HG03159 (cell line): ENCODE measurements around the gene SLC8A1.
A peak's percentile ranks its signal among the peaks of the same experiment; 100 is the strongest.

Experiments
- ATAC-seq: cut with Tn5 transposase; IDR thresholded peaks from one replicate; pipeline ENCODE4 v1.9.1; 2021; ENCODE audit warnings: mild to moderate bottlenecking, moderate library complexity; ENCODE audit not compliant: unreplicated experiment

The SLC8A1 gene

DNA sequence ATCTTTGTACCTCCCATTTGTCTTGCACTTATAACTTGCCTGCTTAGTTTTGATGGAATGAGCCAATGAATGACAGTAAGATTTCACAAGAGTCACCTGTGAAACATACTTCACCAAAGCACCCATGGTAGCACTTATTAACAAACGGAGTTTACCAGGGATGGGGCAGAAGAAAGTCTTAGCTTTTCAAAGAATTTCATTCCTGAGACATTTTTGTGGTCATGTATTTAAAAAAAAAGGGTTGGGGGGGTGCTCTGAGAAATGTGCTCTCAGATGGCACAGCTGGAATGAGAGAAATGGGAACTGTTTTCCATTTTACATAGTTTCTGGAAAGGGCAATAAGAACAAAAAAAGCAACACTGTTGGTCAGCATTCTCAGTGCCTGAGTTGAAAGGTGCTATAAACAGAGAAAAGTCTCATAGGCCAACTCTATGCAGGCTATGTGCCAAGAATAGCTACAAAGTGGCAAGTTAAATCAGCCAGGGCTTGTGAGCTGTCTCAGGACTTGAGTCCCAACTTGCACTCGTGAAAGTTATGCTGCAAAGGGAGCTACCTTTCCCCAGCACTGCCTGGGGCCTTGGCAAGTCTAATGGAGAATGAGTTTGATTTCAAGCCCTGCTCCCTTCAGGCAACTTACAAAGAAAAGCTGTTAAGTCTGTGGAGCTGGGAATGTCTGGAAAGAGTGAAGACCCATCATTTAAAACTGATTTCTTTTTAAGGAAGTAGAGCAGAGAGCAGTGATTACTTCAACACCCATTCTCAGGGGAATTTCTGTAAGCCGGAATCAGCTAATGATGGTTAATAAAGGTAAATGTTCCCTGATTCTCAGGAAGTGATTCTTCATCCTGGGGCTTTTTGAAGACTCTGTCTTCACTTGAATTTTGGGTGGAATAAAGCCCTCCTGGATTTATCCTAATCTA, 170.6 kb downstream of the SLC8A1 start:
- peak; percentile 43 for ATAC-seq

DNA sequence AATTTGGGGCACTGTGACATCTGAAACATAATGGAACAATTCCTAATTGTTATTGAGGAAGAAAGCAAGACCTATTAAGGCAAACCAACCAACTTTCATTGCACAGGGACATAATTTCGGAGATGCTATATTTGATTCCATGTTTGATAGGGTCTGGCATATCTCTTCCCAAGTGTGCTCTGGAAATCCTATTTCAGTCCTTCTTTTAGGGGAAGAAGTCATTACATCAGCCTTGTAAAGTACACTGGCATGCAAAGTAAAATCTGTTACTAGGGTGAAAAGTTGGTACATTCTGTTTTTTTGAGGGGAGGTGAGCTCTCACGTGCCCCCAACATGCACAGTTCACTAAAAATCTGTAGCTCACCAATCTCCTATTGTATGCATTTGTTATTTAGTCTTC, 172.4 kb downstream of the SLC8A1 start:
- no peak for ATAC-seq

DNA sequence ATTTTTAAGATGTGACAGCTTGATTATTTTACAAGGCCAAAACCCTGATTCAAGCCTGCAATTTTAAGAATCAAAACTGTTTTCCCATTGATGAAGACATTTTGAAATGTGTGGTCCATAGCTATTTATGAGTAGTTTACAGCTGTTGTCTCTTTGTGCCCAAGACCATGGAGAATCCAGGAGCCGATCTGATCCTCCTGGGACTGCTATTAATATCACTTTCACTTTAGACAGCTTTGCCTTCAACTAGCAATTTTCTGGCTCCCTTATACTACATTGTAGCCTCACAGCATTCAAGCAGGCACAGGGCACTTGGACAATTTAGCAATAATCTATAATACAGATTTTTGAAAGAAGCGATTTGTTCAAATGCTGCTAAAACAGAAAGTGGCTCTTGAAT, 172.9 kb downstream of the SLC8A1 start:
- ATAC-seq: no peak

DNA sequence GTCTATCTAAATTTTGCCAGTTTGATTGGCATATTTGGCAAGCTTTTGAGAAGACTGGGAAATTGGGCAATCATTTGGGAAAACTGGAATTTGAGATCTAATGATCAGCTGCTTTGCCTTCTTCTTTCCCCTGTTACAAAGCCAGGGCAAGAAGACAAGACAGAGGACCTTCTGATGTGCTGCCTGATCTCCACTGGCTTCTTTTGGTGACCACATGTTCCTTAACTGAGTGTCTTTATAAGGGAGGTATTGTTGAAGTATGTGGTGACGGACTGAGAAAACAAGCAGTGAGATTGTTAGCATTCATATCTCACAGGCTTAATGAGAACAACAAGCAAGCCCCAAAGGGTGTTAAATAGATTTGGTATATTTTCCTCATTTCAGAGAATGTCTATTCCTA, 175.8 kb downstream of the SLC8A1 start:
- no peak for ATAC-seq

DNA sequence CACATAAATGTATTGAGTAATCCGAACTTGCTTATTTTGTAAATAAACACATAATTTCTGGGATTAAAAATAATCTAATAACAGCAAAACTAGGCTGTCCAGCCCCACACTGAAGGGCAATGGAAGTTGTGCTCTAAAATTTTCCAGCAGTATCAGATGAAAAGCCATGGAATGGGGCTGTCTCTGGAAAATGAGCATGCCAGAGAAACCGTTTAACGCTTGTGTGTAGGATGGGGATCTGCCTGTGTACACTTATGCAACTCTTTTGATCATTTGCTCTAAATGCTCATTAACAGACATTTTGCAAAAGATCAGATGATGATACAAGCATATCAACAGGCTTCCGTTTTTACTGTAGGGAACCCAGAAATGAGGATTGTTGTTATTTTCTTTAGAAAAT, 177.6 kb downstream of the SLC8A1 start:
- no peak for ATAC-seq

DNA sequence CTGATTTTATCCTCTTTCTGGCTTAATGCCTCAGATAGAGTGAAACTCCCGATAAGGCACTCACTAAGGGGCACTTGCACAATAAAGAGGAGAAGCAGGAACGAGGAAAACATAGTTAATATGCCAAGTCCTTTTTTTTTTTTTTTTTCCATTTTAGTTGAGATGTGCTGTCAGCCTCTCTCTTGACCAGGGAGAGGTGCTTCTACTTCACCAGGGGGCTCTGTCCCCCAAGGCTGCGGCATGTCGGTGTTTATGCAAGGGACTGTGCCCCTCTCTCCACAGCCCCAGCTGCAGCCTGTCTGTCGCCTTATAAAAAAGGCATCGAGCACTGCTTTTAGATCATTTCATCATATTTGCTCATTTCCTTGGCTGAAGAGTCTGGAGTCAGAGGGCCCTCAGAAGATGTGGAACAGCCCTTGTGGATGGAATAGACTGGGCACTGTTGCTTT, 178.1 kb downstream of the SLC8A1 start:
- no peak for ATAC-seq

DNA sequence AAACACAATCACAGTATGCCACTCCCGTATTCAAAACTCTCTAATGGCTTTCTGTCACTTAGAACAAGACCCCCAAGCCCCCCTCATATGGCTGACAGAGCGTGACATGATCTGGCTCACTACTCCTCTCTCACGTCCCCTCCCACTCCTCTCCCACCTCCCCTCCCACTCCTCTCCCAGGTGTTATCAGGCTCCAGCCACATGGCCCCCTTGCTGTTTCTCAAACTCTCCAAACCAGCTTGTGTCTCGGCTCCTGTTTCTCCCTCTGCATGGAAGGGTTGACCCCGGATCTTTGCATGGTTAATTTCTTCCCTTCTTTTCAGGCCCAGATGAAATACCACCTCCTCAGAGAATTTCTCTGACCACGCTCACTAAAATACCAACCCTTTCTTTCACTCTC, 180.8 kb downstream of the SLC8A1 start:
- ATAC-seq: no peak

DNA sequence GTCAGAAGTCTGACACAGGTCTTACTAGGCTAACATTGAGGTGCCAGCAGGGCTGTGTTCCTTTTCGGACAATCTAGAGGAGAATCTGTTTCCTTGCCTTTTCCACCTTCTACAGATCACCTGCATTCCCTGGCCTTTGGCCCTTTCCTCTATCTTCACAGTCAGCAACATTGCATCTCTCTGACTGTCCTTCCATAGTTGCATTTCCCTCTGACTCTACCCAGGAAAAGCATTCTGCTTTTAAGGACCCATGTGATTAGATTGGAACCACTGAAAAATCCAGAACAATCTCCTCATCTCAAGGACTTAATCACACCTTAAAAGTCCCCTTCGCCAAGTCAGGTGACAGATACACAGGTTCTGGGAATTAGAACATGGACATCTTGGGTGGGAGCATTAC, 181.5 kb downstream of the SLC8A1 start:
- ATAC-seq: no peak

DNA sequence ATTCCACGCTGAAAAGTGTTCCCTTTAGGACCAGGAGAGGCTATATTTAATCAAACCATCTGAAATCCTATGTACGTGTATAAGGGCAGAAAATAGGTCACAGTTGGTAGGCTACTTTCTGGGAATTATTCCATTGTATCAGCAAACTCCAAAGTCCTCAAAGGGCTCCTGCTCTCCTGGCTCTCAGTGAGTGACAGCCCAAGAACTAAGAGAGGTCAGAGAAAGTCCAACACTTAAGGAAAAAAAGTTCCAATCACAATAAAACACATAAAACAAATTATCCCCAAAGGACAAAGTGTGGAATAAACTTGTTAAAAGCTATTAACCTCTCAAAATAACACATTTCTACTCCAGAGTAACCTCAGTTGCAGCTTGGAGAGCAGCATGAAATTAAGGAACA, 183.3 kb downstream of the SLC8A1 start:
- ATAC-seq: no peak

DNA sequence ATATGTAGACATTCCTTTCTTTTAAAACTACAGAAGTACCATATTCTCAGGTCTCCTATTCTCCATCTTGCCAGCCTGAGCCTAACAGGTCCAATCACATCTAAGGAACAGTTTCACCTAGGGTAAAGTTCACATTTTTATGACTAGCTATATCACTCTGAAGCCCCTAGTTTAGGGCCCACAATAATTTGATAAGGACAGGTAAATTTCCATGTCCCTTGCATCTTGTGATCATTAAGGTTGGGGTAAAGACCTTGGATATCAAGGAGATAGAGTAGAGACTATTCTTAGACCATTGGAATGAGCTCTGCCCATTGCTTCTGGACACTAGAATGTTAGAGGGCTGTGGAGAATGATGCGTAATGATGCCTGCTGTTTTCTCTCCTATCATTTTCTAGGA, 185.7 kb downstream of the SLC8A1 start:
- no peak for ATAC-seq

DNA sequence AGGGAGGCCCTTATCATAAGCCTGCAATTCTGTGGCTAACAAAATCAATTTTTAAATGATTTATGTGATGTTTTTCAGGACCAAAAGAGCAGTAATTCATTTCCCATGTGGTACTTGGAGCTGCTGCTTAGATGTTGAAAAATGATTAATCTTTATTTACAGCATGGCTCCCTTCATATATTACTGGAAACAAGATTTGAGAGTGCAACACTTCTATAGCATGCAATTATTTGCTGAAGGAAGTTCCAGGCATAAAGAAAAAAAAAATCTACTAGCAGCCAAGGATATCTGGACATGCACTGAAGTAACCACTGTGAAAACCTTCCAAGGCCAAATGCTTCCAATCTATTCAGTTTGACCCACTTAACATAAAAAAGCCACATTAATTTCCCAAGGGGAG, 186.3 kb downstream of the SLC8A1 start:
- ATAC-seq: no peak

DNA sequence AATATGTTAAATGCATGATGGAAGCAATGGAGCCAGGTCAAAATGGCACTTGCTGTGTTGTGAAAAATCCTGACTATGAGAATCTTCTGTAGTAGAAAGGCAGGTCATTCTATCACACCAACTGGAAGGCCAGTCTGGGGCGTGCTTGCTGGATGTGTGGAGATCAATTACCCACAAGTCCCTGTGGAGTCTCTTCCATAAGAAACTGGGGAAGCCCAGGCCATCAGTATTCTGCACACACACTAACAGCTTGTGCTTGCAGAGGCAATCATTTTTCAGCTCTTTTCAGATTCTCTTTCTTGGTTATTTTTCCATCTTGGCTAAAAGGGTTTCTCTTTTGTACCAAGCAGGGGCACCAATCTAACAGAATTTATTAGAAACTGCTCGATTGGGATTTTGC, 190.8 kb downstream of the SLC8A1 start:
- no peak for ATAC-seq

DNA sequence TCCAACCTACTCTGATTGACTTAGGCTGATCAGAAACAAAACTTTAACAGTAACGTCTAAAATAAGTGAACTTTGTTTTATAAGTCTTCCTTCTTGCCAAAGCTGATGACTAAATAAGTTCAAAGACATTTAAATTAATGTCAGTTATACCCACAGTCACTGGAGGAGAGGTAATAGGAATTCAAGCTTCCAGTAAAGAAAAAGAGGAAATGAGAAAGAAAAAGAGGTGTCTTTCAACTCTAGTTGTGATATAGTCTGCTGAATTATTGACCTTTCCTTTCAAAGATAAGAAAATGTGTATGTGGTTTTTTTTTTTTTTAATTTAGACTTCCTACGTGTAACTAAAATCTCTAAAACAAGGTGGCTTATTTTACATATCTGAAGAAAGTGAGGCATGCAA, 191.5 kb downstream of the SLC8A1 start:
- ATAC-seq: no peak

DNA sequence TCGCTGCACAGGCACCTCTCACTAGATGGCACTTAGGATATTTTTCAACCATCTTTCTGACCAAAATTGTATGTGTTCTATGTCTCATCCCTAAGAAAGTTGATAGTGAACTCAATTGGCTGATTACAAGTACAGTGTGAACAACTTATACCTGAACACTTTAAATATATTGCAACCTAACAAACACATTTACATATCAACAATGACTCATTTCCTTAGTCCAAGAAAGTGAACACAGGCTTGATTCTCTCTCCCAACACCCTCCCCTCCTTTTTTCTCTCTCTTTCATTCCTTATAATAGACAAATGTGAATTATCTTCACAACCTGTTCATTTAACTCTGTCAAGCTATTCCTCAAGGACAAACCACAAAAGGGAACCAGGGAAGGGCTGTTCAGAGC, 192.0 kb downstream of the SLC8A1 start:
- no peak for ATAC-seq

DNA sequence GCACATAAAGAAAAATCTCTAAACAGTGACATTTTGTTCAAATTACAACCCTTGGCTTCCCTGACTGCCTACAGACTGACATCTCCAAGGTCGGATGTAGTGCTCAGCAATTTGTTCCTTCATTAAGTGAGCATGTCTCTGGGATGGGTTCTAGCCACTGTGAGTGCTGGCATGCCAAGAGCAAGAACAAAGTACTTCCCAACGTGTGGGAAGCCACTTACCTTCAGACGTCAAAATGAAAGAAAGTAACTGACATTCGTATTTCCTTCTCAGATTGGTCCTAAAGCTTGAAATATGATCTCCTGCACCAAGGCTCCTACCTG, 193.8 kb downstream of the SLC8A1 start:
- ATAC-seq: no peak

DNA sequence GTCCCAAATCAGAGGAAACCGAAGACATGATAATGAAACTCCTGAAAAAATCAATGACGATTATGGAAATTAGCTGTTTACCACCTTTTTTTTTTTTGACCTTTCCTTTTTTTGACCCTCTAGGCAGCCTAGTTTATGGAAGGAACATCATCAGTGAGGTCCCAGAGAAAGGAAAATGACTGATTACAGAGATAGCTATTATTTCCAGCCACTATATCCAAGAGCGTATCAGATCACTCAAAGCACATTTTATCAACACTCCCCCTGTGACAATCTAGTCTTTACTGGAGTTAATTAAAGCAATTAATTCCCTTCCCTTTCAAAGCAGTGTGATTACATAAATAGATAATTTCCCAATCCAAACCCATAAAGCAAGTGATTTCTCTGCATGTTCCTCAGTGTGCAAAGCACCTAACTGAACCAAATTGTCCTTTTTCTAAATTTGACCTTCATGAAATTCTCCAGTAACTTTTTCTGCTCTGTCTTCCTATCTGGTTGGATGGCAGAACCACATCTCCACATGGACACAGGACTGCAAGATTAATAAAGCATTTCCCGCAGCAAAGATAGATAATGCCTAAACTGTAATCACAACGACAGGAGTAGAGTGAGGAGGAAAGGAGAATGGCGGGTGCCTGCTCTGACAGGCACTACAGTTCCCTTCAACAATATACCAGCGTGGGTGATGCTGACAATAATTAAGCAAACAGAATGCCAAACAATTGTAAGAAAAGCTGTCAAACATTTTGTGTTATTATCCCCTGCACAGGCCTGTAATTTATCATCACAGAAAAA, 194.4 kb downstream of the SLC8A1 start:
- no peak for ATAC-seq

DNA sequence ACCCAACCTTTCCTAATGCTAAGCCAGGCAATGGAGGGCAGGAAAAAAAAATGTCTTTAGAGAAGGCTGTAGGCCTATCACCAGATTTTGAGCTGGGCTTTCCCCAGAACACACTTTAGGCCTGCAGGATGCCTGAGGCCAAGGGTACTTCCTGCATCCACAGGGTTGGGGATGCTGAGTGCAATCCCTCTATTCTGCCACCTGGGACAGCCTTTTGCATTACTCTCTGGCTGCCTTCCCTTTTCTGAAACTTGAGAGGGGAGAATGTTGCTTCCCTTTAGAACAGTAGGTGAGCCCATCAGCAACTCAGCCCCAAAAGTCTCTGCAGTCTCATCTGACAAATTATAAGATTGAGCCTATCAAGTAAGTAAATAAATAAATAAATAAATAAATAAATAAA, 195.2 kb downstream of the SLC8A1 start:
- ATAC-seq: peak; percentile 46

DNA sequence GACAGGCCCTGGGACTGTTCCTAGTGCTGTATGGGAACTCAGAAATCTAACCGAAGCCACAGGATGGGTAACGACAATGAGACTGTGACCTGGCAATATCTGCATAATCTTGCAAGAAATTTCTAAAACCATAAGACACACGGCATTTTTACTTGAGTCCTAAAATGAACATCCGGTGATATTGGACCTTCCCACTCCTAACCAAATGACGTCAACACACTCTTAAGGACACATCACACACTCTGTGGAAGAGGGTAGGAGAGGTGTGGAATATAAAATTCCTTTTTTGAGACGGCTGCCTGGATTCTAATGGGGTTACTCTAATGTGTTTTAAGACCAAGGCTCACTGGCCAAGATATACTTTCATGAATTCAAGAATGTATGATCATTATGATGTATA, 195.9 kb downstream of the SLC8A1 start:
- no peak for ATAC-seq

DNA sequence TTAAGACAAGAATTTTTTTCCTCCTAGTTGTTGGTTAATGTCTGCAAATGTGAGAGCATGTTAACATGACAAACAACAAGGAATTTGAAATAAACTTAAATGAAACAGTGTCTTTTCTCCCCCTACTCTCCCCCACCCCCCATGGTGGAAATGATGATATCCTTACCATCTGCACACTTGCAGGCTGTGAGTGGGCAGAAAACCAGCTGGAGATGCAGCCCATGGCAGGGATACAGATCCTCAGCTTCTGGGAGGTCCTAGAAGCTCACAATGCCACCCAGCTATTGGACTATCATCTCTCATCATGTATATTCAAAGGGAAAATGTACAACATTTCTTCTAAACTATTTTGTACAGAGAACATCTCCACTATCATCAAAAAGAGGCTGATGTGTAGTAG, 196.8 kb downstream of the SLC8A1 start:
- ATAC-seq: no peak

DNA sequence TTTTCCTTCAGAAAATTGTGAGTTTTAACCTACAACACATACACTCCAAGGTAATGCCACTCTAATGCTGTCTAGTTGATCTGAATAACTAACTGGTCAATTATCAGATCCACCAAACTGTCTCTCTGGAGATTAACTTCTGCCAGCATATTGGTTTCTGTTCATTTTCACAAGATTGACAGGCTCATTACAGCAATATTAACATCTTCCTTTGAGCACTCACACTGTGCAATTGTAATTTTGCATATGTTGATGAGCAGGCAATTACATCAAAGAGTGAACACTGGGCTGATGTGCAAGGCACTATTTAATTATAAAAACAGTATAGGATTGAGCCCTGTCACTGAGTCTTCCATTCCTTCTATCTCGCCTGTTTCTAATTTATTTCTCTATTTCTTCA, 197.3 kb downstream of the SLC8A1 start:
- ATAC-seq: no peak

DNA sequence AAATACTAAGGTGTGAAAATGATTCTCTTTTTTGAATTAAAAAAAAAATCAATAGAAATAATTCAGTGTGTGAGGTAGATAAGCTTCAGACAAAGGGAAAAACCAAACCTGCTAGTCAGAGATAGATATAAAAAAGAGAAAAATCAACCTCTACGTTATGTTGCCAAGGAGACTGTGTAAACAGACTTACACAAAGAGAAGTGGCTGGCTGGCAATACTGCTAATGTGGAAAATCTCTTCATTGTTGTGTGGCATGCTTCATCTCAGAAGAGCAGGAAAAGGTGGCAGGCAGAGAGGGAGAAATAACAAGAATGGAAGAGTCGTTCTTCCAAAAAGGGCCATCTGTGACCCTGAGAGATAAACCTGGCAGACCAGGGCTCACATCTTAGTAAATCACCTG, 200.8 kb downstream of the SLC8A1 start:
- no peak for ATAC-seq

DNA sequence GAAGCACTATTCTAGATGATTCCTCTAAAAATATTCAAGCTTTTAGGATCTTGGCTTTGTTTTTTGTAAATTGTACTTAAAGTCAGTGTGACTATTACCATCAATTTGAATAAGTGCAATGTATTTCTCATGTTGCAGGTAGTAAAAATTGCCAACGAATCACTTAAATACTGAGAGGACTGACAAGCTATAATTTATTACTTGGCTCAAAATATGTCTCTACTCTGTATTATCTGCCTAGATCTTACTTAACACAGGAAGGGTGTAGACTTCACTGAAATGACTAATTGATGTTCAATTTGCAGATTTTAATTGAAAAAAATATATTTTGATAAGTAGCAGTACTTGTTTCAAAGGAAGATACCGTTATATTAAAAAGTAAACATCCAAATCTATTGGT, 202.3 kb downstream of the SLC8A1 start:
- ATAC-seq: no peak
